ENCODE results near the gene ITGB6.

DNA sequence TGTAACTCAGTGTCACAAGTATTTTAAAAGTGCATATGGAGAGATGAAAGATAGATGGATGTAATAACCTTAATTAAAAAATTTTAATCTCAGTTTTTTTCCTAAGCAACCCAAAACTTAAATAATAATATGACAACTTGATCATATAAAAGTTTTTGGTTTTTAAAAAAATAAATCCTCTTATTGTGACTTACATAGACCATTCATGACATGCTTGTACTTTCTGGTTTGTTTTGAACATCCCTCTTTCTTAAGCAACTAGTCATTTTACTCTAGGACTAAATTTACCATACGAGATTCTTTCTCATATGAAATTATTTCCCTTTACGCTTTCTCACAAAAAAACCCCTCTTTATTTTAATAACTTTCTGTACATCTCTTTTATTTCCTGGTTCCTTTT lies 131.2 kb downstream of the ITGB6 start:
- TF ChIP-seq, protein P1, sequence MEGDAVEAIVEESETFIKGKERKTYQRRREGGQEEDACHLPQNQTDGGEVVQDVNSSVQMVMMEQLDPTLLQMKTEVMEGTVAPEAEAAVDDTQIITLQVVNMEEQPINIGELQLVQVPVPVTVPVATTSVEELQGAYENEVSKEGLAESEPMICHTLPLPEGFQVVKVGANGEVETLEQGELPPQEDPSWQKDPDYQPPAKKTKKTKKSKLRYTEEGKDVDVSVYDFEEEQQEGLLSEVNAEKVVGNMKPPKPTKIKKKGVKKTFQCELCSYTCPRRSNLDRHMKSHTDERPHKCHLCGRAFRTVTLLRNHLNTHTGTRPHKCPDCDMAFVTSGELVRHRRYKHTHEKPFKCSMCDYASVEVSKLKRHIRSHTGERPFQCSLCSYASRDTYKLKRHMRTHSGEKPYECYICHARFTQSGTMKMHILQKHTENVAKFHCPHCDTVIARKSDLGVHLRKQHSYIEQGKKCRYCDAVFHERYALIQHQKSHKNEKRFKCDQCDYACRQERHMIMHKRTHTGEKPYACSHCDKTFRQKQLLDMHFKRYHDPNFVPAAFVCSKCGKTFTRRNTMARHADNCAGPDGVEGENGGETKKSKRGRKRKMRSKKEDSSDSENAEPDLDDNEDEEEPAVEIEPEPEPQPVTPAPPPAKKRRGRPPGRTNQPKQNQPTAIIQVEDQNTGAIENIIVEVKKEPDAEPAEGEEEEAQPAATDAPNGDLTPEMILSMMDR (IDR thresholded peaks at IDR 0.05): no peak
- TF ChIP-seq EZH2phosphoT487 (IDR thresholded peaks at IDR 0.05): no peak
- no peak for TF ChIP-seq EZH2 (IDR thresholded peaks at IDR 0.05)

Measured in neural progenitor cell (in vitro differentiated cells).